ENCODE data around the gene VRTN. TPM values are rescaled to one million over a fixed set of nuclear protein-coding genes. Genes with fewer than 3 reads are reported as not detected.

The VRTN gene
- total RNA-seq, 2 donors from 2014 or later, result 0.30 TPM; not detected in 1

DNA sequence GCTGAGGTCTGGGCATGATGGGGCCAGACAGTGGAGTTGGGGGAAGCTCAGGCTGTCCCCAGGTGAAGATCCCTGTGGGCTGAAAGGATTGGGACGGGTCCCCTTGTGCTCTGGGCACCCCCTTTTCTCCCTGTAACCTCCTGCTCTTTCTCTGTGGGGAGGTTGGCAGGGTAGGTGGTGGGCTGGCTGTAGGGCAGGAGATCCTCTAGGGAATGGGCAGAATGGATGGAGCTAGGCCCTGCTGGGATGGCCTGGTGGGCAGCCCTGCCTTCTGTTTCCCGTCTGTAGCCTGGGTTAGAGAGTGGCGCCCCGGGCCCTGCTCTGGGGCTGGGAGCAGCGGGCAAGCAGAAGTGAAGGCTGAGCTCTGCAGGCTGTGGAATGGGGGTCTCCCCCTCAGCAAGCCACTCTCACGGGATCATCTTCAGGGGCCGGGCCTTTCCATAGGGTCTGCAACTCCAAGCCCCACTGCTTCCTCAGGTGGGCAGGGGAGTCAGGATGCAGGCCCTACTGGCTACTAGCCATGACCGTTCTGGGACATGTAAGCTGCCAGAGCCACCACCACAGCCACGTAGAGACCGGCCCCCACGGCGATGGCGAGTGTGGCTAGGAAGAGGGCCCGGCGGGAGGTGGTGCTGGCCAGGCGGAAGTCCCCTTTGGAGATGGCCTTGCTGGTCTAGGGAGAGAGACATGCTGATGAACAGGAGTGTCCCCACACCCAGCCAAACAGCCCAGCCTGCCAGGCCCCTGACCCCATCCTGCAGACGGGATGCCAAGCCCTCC, 58.9 kb downstream of the VRTN start:
- TF ChIP-seq, protein P1, sequence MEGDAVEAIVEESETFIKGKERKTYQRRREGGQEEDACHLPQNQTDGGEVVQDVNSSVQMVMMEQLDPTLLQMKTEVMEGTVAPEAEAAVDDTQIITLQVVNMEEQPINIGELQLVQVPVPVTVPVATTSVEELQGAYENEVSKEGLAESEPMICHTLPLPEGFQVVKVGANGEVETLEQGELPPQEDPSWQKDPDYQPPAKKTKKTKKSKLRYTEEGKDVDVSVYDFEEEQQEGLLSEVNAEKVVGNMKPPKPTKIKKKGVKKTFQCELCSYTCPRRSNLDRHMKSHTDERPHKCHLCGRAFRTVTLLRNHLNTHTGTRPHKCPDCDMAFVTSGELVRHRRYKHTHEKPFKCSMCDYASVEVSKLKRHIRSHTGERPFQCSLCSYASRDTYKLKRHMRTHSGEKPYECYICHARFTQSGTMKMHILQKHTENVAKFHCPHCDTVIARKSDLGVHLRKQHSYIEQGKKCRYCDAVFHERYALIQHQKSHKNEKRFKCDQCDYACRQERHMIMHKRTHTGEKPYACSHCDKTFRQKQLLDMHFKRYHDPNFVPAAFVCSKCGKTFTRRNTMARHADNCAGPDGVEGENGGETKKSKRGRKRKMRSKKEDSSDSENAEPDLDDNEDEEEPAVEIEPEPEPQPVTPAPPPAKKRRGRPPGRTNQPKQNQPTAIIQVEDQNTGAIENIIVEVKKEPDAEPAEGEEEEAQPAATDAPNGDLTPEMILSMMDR (IDR thresholded peaks at IDR 0.05), result no peak
- Histone ChIP-seq H3K27me3 (no peaks in the 10 kb centered on the region), H3K9ac (ENCODE audit: low read depth in 2 of 2, low read length in 2 of 2) (no peak overlapping the region), H3K36me3 (no peaks in the 10 kb centered on the region), H3K4me3 (no peak overlapping the region), H3K4me1 (no peaks in the 10 kb centered on the region), H3K27ac (no peak overlapping the region), H3K9me3 (no peaks in the 10 kb centered on the region)
- intact Hi-C loops (cut with DNase I), result no loop called here
- no peak for DNase-seq

DNA sequence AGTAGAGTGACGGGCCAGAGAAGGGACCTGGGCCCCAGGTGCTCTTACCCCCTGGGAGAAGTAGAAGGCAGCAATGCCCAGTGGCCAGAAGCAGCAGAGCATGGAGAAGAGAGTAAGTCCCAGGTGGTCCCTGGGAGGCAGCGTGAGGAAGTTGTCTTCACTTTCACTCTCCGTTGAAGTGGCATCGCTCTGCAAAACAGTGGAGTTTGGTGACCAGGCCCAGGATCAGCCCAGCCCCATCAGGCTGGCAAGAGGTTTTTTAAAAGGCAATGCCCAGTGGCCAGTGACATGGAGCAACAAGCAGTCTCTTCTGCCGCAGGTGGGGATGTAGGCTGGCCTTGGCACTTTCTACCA, 59.5 kb downstream of the VRTN start:
- DNase-seq, result no peak
- Histone ChIP-seq H3K9me3 (no peaks in the 10 kb centered on the region), H3K27me3 (no peaks in the 10 kb centered on the region), H3K4me1 (no peaks in the 10 kb centered on the region), H3K36me3 (no peaks in the 10 kb centered on the region), H3K9ac (ENCODE audit: low read depth in 2 of 2, low read length in 2 of 2) (no peak overlapping the region), H3K27ac (no peak overlapping the region), H3K4me3 (no peak overlapping the region)
- TF ChIP-seq, protein P1 (IDR thresholded peaks at IDR 0.05), result no peak
- intact Hi-C loops (cut with DNase I), result no loop called here

DNA sequence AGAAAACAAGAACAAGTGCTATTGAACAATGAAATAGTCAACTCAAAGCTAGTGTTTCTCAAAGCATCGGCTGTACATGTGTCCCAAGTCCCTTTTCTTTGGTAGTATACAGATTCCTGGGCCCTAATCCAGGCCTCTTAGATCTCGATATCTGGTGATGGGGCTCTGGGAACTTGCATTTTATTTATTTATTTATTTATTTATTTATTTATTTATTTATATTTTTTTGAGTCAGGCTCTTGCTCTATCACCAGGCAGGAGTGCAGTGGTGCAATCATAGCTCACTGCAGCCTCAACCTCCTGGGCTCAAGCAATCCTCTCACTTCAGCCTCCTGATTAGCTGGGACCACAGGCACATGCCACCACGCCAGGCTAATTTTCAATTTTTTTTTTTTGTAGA, 60.6 kb downstream of the VRTN start:
- H3K4me3 ChIP-seq, result no peak overlapping the region
- H3K27ac ChIP-seq, result no peak overlapping the region
- H3K9ac ChIP-seq (ENCODE audit: low read depth in 2 of 2, low read length in 2 of 2), result no peak overlapping the region
- H3K27me3 ChIP-seq, result no peaks in the 10 kb centered on the region
- DNase-seq, result no peak
- H3K4me1 ChIP-seq, result no peaks in the 10 kb centered on the region
- TF ChIP-seq, protein P1 (IDR thresholded peaks at IDR 0.05), result no peak
- intact Hi-C loops (cut with DNase I), result no loop called here
- H3K36me3 ChIP-seq, result no peaks in the 10 kb centered on the region
- no peaks in the 10 kb centered on the region for H3K9me3 ChIP-seq

DNA sequence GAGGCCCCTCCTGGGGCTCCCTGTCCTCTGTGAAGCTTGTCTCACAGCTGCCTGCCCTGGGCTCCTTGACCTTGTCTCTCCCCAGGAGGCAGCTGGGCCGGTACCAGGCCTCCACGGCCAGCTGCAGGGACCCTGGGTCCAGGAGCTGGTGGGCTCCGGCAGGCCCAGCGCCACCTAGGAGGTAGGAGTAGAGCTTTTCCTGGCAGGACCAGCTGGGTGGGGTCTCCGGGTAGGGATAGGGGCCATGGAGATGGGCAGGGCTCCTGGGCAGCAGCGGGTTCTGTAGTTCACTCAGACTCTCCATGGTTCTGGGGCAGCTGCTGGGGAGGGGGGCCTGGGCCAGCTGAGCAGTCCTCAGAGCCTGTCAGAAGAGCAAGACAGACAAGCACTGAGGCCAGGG, 61.2 kb downstream of the VRTN start:
- no peaks in the 10 kb centered on the region for H3K27me3 ChIP-seq
- intact Hi-C loops (cut with DNase I), result no loop called here

More for the DNA sequence above, 61.2 kb downstream of the VRTN start:
- Histone ChIP-seq H3K4me3 (no peak overlapping the region), H3K27ac (no peak overlapping the region), H3K9ac (ENCODE audit: low read depth in 2 of 2, low read length in 2 of 2) (no peak overlapping the region), H3K9me3 (no peaks in the 10 kb centered on the region), H3K36me3 (no peaks in the 10 kb centered on the region), H3K4me1 (no peaks in the 10 kb centered on the region)
- no peak for DNase-seq
- TF ChIP-seq, protein P1 (IDR thresholded peaks at IDR 0.05), result no peak

Other genes with a start within 250 kb of the VRTN start
- gene VSX2, start 109.0 kb upstream of the VRTN start, total RNA-seq, result not detected
- 10 to 100 TPM; 46.2 to 46.6 TPM for gene ABCD4, start 45.5 kb upstream of the VRTN start, total RNA-seq
- under 1 TPM in 1 of 2 donors, not detected in 1; 0.24 TPM for gene SYNDIG1L, start 77.7 kb downstream of the VRTN start, total RNA-seq
- gene NPC2, start 144.8 kb downstream of the VRTN start, total RNA-seq, result 100 to 1,000 TPM in 1 of 2 donors, 10 to 100 TPM in 1; 93.6 to 233 TPM
- 10 to 100 TPM; 42.0 to 43.1 TPM for gene ISCA2, start 145.3 kb downstream of the VRTN start, total RNA-seq

All from colonic mucosa (tissue), 4 donors.